HepG2 (cell line): Measurements from ENCODE around the gene LRP2. TPM values are rescaled to one million over a fixed set of nuclear protein-coding genes. Genes with fewer than 3 reads are reported as not detected.

Source experiments
- ATAC-seq: fragments of 200-7000 bp; cut with Tn5 transposase; 3 replicates; pipeline ENCODE4 v1.9.1; 2020; ENCODE audit warnings: mild to moderate bottlenecking, moderate library complexity
- BruUV-seq: library from RNA; stranded (reverse); fragments of 400-500 nt; replicated peaks from 2 replicates; lab custom pipeline; 2021; lab: Mats Ljungman, UMichigan
- CTCF ChIA-PET: fragments of 300-600 bp; formaldehyde crosslinking; extraction: SDS; loops from one replicate; lab custom pipeline; 2021; ENCODE audit warnings: low total read pairs, inconsistent platforms, low intra/inter-chr PET ratio; lab: Yijun Ruan, JAX
- POLR2A ChIA-PET: fragments of 350-600 bp; sonication (Branson Sonifier 250); formaldehyde crosslinking; loops from one replicate; lab custom pipeline; 2020; ENCODE audit warnings: antibody characterized with exemption, inconsistent platforms; lab: Yijun Ruan, JAX
- DNase-seq: peaks from one replicate; pipeline ENCODE4 v3.0.0-alpha.2; 2015; ENCODE audit warnings: low spot score
- FAIRE-seq: peaks from 3 replicates; lab custom pipeline; 2011; peaks lifted over from hg19 to GRCh38; lab: Jason Lieb, UNC
- H2AFZ ChIP-seq: one replicate; pipeline ENCODE4 v1.6.1; 2011; ENCODE audit warnings: low read length, inconsistent platforms
- H3K27ac ChIP-seq: fragments of 300-600 bp; 3 replicates; pipeline ENCODE4 v1.8.0; 2011; ENCODE audit warnings: mixed run types, mild to moderate bottlenecking, mixed read lengths, low read length, inconsistent platforms; ENCODE audit not compliant: insufficient read depth; ENCODE audit errors: extremely low read length
- H3K27me3 ChIP-seq, 2 experiments: fragments of 200-600 bp in 1 of 2; 2 replicates in 1 of 2; 3 replicates in 1 of 2; pipeline versions ENCODE4 v1.6.0 to v1.8.0; 2011; ENCODE audit warnings: low read length in 2 of 2, mild to moderate bottlenecking in 2 of 2, moderate library complexity in 2 of 2, inconsistent platforms in 1 of 2; ENCODE audit not compliant: insufficient read depth in 2 of 2, control insufficient read depth in 1 of 2
- H3K36me3 ChIP-seq, 2 experiments: fragments of 200-600 bp in 1 of 2; replicated peaks in 1 of 2; 2 replicates in 1 of 2; 3 replicates in 1 of 2; pipeline versions ENCODE4 v1.5.1 to v1.8.0; 2011; ENCODE audit warnings: low read length in 2 of 2, inconsistent platforms in 1 of 2; ENCODE audit not compliant: insufficient read depth in 2 of 2, control insufficient read depth in 1 of 2
- H3K4me1 ChIP-seq: 2 replicates; pipeline ENCODE4 v1.5.1; 2012; ENCODE audit warnings: low read length, inconsistent platforms; ENCODE audit not compliant: insufficient read depth
- H3K4me2 ChIP-seq: 2 replicates; pipeline ENCODE4 v1.6.0; 2011; ENCODE audit warnings: low read depth, low read length, inconsistent platforms
- H3K4me3 ChIP-seq, 3 experiments: fragments of 200-600 bp in 1 of 3; sonication (generic), shearing (Covaris generic) in 1 of 3; replicated peaks in 1 of 3; 2 replicates each; pipeline ENCODE4 v1.5.1; 2011 to 2016; ENCODE audit warnings: low read length in 3 of 3, inconsistent platforms in 2 of 3, low read depth in 2 of 3, mild to moderate bottlenecking in 2 of 3, control low read depth in 1 of 3, mixed read lengths in 1 of 3; ENCODE audit not compliant: insufficient read depth in 1 of 3
- H3K79me2 ChIP-seq: one replicate; pipeline ENCODE4 v1.6.1; 2011; ENCODE audit warnings: low read length, inconsistent platforms; ENCODE audit not compliant: insufficient read depth
- H3K9ac ChIP-seq: 2 replicates; pipeline ENCODE4 v1.6.0; 2011; ENCODE audit warnings: mild to moderate bottlenecking, low read depth, low read length, inconsistent platforms; ENCODE audit not compliant: insufficient read depth
- H3K9me3 ChIP-seq: 2 replicates; pipeline ENCODE4 v1.5.1; 2012; ENCODE audit warnings: mild to moderate bottlenecking, low read length
- H4K20me1 ChIP-seq: 2 replicates; pipeline ENCODE4 v1.6.0; 2011; ENCODE audit warnings: inconsistent platforms, mild to moderate bottlenecking, low read length, moderate library complexity; ENCODE audit not compliant: insufficient read depth
- ATAD3A ChIP-seq: sonication (generic); formaldehyde crosslinking; IDR thresholded peaks from 2 replicates; pipeline ENCODE4 v1.4.0; 2020; ENCODE audit warnings: missing genetic modification reagents
- CSRNP2 ChIP-seq: sonication (generic); formaldehyde crosslinking; conservative IDR thresholded peaks from 2 replicates; pipeline ENCODE4 v1.8.0; 2022; ENCODE audit warnings: low read depth, missing genetic modification reagents
- DZIP1 ChIP-seq: sonication (generic); formaldehyde crosslinking; IDR thresholded peaks from 2 replicates; pipeline ENCODE4 v1.5.0; 2020; ENCODE audit warnings: mild to moderate bottlenecking, missing genetic modification reagents
- ERF ChIP-seq: IDR thresholded peaks from 2 replicates; pipeline ENCODE4 v1.6.1; 2018; ENCODE audit warnings: missing biosample characterization, missing genetic modification reagents
- FOSL1 ChIP-seq: sonication (generic); formaldehyde crosslinking; IDR thresholded peaks from 2 replicates; pipeline ENCODE4 v1.9.0; 2021; ENCODE audit warnings: missing genetic modification reagents, borderline replicate concordance
- PRDM10 ChIP-seq: sonication (generic); formaldehyde crosslinking; IDR thresholded peaks from 2 replicates; pipeline ENCODE4 v1.4.0; 2020; ENCODE audit warnings: low read depth, missing genetic modification reagents
- SNRNP70 ChIP-seq: fragments of 200-400 bp; formaldehyde crosslinking; IDR thresholded peaks from 2 replicates; pipeline ENCODE4 v1.6.1; 2017; ENCODE audit warnings: mild to moderate bottlenecking, low read depth, low read length, moderate library complexity
- SP5 ChIP-seq: IDR thresholded peaks from 2 replicates; pipeline ENCODE4 v1.6.1; 2016; ENCODE audit warnings: low read depth, borderline replicate concordance
- TBP ChIP-seq: sonication (generic); formaldehyde crosslinking; IDR thresholded peaks from 2 replicates; pipeline ENCODE4 v1.5.0; 2020; ENCODE audit warnings: missing genetic modification reagents
- ZNF180 ChIP-seq: sonication (generic); formaldehyde crosslinking; IDR thresholded peaks from 2 replicates; pipeline ENCODE4 v1.4.0; 2020; ENCODE audit warnings: low read depth, missing genetic modification reagents, borderline replicate concordance
- ZNF335 ChIP-seq: sonication (generic); formaldehyde crosslinking; IDR thresholded peaks from 2 replicates; pipeline ENCODE4 v1.4.0; 2020; ENCODE audit warnings: missing genetic modification reagents
- ZNF44 ChIP-seq: sonication (generic); formaldehyde crosslinking; IDR thresholded peaks from 2 replicates; pipeline ENCODE4 v1.5.1; 2020; ENCODE audit warnings: mild to moderate bottlenecking, missing genetic modification reagents
- ZNF546 ChIP-seq: sonication (generic); formaldehyde crosslinking; conservative IDR thresholded peaks from 2 replicates; pipeline ENCODE4 v1.8.1; 2023; ENCODE audit warnings: mild to moderate bottlenecking, missing genetic modification reagents
- ZNF562 ChIP-seq: sonication (generic); formaldehyde crosslinking; IDR thresholded peaks from 2 replicates; pipeline ENCODE4 v1.8.0; 2022; ENCODE audit warnings: missing genetic modification reagents, borderline replicate concordance
- ZNF597 ChIP-seq: sonication (generic); formaldehyde crosslinking; IDR thresholded peaks from 2 replicates; pipeline ENCODE4 v1.5.0; 2020; ENCODE audit warnings: missing genetic modification reagents
- ZNF775 ChIP-seq: sonication (generic); formaldehyde crosslinking; IDR thresholded peaks from 2 replicates; pipeline ENCODE4 v1.4.0; 2020; ENCODE audit warnings: missing genetic modification reagents, mild to moderate bottlenecking, moderate library complexity, borderline replicate concordance
- ZNF776 ChIP-seq: sonication (generic); formaldehyde crosslinking; IDR thresholded peaks from 2 replicates; pipeline ENCODE4 v1.4.0; 2020; ENCODE audit warnings: mild to moderate bottlenecking, missing genetic modification reagents
- WGBS: methylation state at CpG from one replicate; pipeline ENCODE4 v1.1.6; 2017; ENCODE audit warnings: low lambda C conversion rate; 5-methylcytosine and 5-hydroxymethylcytosine counted together
- in situ Hi-C: cut with HindIII; loops from 2 replicates; pipeline ENCODE4 v1.10.0; 2017; ENCODE audit warnings: low pct_unique_long_range_greater_than_20kb; ENCODE audit not compliant: extremely low pct_ligation_motif_present
- intact Hi-C: fragments of 100-400 bp; cut with micrococcal nuclease; formaldehyde crosslinking; loops from one replicate; pipeline ENCODE4 v1.10.0; 2022; ENCODE audit not compliant: unreplicated experiment
- polyA plus RNA-seq, 8 experiments: library from polyadenylated mRNA; depleted of rRNA in 3 of 8; stranded (reverse) in 7 of 8; unstranded in 1 of 8; fragments of >200 nt; fragmentation: Illumina TruSeq in 4 of 8; extraction: Trizol in 4 of 8; gene quantifications; 2 replicates each; pipeline versions ENCODE4 v1.2.1 to v1.2.3, GENCODE V29; 2011 to 2016; ENCODE audit warnings: low read depth in 4 of 8, missing spikeins in 1 of 8, mixed read lengths in 1 of 8; ENCODE audit not compliant: insufficient read depth in 1 of 8
- total RNA-seq, 5 experiments: library from RNA; depleted of rRNA; stranded (reverse); fragments of >200 nt; fragmentation: Illumina TruSeq; extraction: Trizol; gene quantifications; 2 replicates each; pipeline ENCODE4 v1.2.3, GENCODE V29; 2016; ENCODE audit warnings: low read depth in 1 of 5

Gene LRP2
- total and polyA plus RNA-seq, 2 of the 13 experiments (the other 11 are each of a cell fraction or from before 2014, with no cell fraction given): 0.03 to 0.15 TPM

GRCh38 chr2:169315357-169315756, 47.0 kb downstream of the LRP2 start:
- ATAC-seq (no peak), FAIRE-seq (no peak), DNase-seq (no peak)
- Histone ChIP-seq H3K27ac (no peak overlapping the region), H3K4me2 (no peak overlapping the region), H3K36me3 (no peaks in the 10 kb centered on the region), H3K4me3 (no peak overlapping the region), H4K20me1 (no peaks in the 10 kb centered on the region), H3K9ac (no peak overlapping the region), H3K27me3 (no peaks in the 10 kb centered on the region), H3K79me2 (no peaks in the 10 kb centered on the region), H3K4me1 (no peaks in the 10 kb centered on the region), H2AFZ (no peak overlapping the region), H3K9me3 (no peaks in the 10 kb centered on the region)
- intact Hi-C loops: no loop called here
- in situ Hi-C loops: no loop called here
- no TSS peak for BruUV-seq
- 0% methylated on average over 3 of the region's 3 CpGs for WGBS
- ChIA-PET POLR2A (no interaction called here), CTCF (no interaction called here)
- no peak for TF ChIP-seq ZNF546 (CRISPR knock-in tag)
- no peak for TF ChIP-seq TBP (CRISPR knock-in tag)
- no peak for TF ChIP-seq ZNF597 (CRISPR knock-in tag)
- no peak for TF ChIP-seq PRDM10
- no peak for TF ChIP-seq ZNF775
- TF ChIP-seq SP5 (CRISPR knock-in tag): no peak
- TF ChIP-seq CSRNP2 (CRISPR knock-in tag): no peak
- no peak for TF ChIP-seq ZNF776 (CRISPR knock-in tag)
- TF ChIP-seq SNRNP70: no peak
- TF ChIP-seq FOSL1 (CRISPR knock-in tag): no peak
- TF ChIP-seq ATAD3A (CRISPR knock-in tag): no peak
- no peak for TF ChIP-seq DZIP1 (CRISPR knock-in tag)
- no peak for TF ChIP-seq ZNF335 (CRISPR knock-in tag)
- TF ChIP-seq ZNF44 (CRISPR knock-in tag): no peak
- TF ChIP-seq ZNF180 (CRISPR knock-in tag): no peak
- TF ChIP-seq ZNF562 (CRISPR knock-in tag): no peak
- no peak for TF ChIP-seq ERF (CRISPR knock-in tag)
